Esophagus muscularis mucosa (tissue), 4 donors: Measurements from ENCODE around the gene LAMA1. TPM values are rescaled to one million over a fixed set of nuclear protein-coding genes. Genes with fewer than 3 reads are reported as not detected.

Source experiments
- DNase-seq: peaks from one replicate; pipeline ENCODE4 v3.0.0-alpha.2; 2017; ENCODE audit errors: extremely low spot score
- H3K27ac ChIP-seq, 4 donors: fragments of 200-600 bp; sonication (generic); replicated peaks in 1 of 4; 1 replicate in 3 of 4; 2 replicates in 1 of 4; pipeline ENCODE4 v1.5.1; 2016 to 2019; ENCODE audit warnings: mild to moderate bottlenecking in 1 of 4
- H3K27me3 ChIP-seq, 4 donors: fragments of 200-600 bp; sonication (generic); one replicate each; pipeline versions ENCODE4 v1.5.1 to v1.6.0; 2016 to 2019
- H3K36me3 ChIP-seq, 4 donors: fragments of 200-600 bp; sonication (generic); one replicate each; pipeline ENCODE4 v1.5.1; 2016 to 2019
- H3K4me1 ChIP-seq, 4 donors: fragments of 200-600 bp; sonication (generic); one replicate each; pipeline ENCODE4 v1.5.1; 2016 to 2019
- H3K4me3 ChIP-seq, 4 donors: fragments of 200-600 bp; sonication (generic); 1 replicate in 2 of 4; 2 replicates in 2 of 4; pipeline ENCODE4 v1.5.1; 2016 to 2019; ENCODE audit warnings: mild to moderate bottlenecking in 4 of 4, moderate library complexity in 1 of 4
- H3K9me3 ChIP-seq, 4 donors: fragments of 200-600 bp; sonication (generic); 1 replicate in 3 of 4; 2 replicates in 1 of 4; pipeline ENCODE4 v1.5.1; 2016 to 2019
- EP300 ChIP-seq: sonication (generic); formaldehyde crosslinking; IDR thresholded peaks from one replicate; pipeline ENCODE4 v1.6.1; 2017; ENCODE audit warnings: antibody characterized with exemption
- POLR2A ChIP-seq: fragments of 450-650 bp; IDR thresholded peaks from one replicate; pipeline ENCODE4 v1.6.1; 2017; ENCODE audit warnings: antibody characterized with exemption, moderate library complexity, mild to moderate bottlenecking, low read depth
- POLR2AphosphoS5 ChIP-seq, 2 donors: sonication (generic); formaldehyde crosslinking; IDR thresholded peaks; one replicate each; pipeline ENCODE4 v1.6.1; 2017; ENCODE audit warnings: antibody characterized with exemption in 2 of 2
- WGBS: methylation state at CpG from one replicate; pipeline ENCODE4 v1.1.5; 2018; 5-methylcytosine and 5-hydroxymethylcytosine counted together
- intact Hi-C: fragments of 100-400 bp; cut with DNase I; formaldehyde crosslinking; loops from one replicate; pipeline ENCODE4 v1.15.1; 2023
- total RNA-seq, 4 donors: library from RNA; depleted of rRNA; stranded (reverse); fragments of >200 nt; gene quantifications; one replicate each; pipeline versions ENCODE4 v1.1.0 to v1.2.1, GENCODE V29; 2016
- TF ChIP-seq, protein P1 (sequence below), 3 experiments: fragments of 200-600 bp in 2 of 3; fragments of 450-650 bp in 1 of 3; sonication (generic) in 2 of 3; IDR thresholded peaks; one replicate each; pipeline ENCODE4 v1.5.1; 2017 to 2019; ENCODE audit warnings: antibody characterized with exemption in 3 of 3, mild to moderate bottlenecking in 2 of 3, moderate library complexity in 1 of 3

The LAMA1 gene
- total RNA-seq, 4 donors from 2014 or later = 0.17 to 0.69 (median 0.37) TPM

DNA sequence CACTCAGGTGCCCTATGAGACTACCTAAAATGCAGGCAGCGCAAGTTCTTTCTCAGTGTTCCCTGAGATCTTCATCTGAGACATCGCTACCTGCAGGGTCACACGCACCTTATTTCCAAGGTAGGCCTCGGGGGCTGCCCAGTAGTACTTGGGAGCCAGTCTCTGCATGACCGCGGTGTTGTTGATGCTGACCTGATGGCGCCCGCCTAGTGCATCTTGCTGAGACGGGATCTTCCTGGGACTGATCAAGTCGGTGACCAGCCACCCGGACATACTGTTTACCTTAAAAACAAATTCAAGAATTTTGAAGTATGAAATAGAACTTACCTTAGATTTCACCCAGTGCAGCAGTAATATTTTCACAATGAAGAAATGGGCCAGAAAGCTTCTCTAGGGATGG, 80.1 kb downstream of the LAMA1 start:
- Histone ChIP-seq H3K4me1 (peaks cover 0 to 13% (median 9%) of the 10 kb centered on the region in 4 donors), H3K9me3 (no peaks in the 10 kb centered on the region), H3K27ac (no peak overlapping the region), H3K36me3 (no peaks in the 10 kb centered on the region), H3K4me3 (no peak overlapping the region), H3K27me3 (no peaks in the 10 kb centered on the region)
- WGBS = 96% methylated on average over 11 of the region's 11 CpGs
- intact Hi-C loops = no loop called here
- no peak for TF ChIP-seq POLR2A
- TF ChIP-seq, protein P1, sequence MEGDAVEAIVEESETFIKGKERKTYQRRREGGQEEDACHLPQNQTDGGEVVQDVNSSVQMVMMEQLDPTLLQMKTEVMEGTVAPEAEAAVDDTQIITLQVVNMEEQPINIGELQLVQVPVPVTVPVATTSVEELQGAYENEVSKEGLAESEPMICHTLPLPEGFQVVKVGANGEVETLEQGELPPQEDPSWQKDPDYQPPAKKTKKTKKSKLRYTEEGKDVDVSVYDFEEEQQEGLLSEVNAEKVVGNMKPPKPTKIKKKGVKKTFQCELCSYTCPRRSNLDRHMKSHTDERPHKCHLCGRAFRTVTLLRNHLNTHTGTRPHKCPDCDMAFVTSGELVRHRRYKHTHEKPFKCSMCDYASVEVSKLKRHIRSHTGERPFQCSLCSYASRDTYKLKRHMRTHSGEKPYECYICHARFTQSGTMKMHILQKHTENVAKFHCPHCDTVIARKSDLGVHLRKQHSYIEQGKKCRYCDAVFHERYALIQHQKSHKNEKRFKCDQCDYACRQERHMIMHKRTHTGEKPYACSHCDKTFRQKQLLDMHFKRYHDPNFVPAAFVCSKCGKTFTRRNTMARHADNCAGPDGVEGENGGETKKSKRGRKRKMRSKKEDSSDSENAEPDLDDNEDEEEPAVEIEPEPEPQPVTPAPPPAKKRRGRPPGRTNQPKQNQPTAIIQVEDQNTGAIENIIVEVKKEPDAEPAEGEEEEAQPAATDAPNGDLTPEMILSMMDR (IDR thresholded peaks at IDR 0.05) = no peak
- no peak for TF ChIP-seq POLR2AphosphoS5 (IDR thresholded peaks at IDR 0.05)
- TF ChIP-seq EP300 = no peak
- no peak for DNase-seq

DNA sequence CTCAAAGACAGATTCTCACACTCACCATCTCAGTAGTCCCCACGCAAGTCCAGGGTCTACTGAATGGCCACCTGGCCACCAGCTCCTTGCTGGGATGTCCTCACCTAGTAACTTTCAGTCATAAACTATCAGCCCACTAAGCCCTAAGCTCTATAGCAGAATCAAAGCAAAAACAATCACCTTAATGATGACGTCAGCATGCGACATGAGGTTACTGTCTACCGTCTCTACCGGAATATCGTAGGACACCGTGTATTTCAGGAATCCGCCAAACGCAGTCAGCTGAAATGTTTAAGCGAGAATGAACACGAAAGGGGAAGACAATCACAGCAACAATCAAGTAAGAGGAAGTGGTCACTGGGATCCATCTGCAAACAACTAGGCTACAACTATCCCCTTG, 81.8 kb downstream of the LAMA1 start:
- no peak for TF ChIP-seq POLR2A
- TF ChIP-seq POLR2AphosphoS5 (IDR thresholded peaks at IDR 0.05) = no peak
- TF ChIP-seq EP300 = no peak
- TF ChIP-seq, protein P1 (IDR thresholded peaks at IDR 0.05) = no peak
- H3K27me3 ChIP-seq = no peaks in the 10 kb centered on the region
- 94% methylated on average over 11 of the region's 11 CpGs for WGBS
- H3K36me3 ChIP-seq = no peaks in the 10 kb centered on the region
- H3K4me1 ChIP-seq = peaks cover 0 to 13% (median 9%) of the 10 kb centered on the region in 4 donors
- no peaks in the 10 kb centered on the region for H3K9me3 ChIP-seq
- intact Hi-C loops = no loop called here
- no peak overlapping the region for H3K4me3 ChIP-seq
- no peak for DNase-seq
- H3K27ac ChIP-seq = no peak overlapping the region

DNA sequence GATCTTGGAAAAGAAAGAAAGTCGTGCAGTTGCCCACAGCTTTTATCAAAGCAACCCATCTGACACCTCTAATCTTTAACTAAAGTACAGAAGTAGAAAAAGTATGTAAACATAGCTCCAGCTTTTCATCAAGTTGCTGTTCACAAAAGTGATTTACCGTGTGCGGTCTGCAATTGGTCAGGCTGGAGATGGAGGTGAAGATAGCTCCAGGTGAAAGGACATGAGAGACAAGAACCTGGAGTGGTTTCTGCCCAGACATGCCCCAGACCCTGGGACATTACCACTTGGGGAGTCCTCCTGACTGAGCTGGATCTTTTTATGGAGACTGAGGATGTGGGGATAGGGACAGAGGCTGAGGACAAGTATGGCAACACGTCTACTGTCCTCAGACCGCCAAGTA, 82.7 kb downstream of the LAMA1 start:
- 81% methylated on average over 5 of the region's 5 CpGs for WGBS
- intact Hi-C loops = no loop called here
- TF ChIP-seq EP300 (no peak), POLR2A (no peak), POLR2AphosphoS5 (IDR thresholded peaks at IDR 0.05) (no peak)
- TF ChIP-seq, protein P1 (IDR thresholded peaks at IDR 0.05) = no peak

DNA sequence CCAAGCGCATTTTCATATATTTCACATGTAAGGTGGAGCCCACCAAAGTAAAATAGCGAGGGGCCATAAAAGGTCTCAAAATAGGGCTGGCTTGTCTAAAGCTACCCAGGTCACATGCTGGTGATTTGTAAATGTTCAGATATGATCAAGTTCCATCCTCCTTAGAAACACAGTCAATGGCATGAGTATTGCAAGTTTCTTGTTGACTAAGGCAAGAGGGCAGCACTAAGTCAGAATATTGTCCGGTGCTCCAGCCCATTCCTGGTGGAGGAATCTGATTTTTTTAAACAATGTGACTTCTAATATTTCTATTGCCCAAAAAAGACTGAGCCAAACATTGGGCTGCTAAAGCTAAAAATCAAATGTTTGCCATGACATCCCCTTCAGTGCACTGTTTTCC, 85.1 kb downstream of the LAMA1 start:
- Histone ChIP-seq H3K4me1 (no peaks in the 10 kb centered on the region), H3K36me3 (no peaks in the 10 kb centered on the region), H3K27ac (no peak overlapping the region), H3K9me3 (no peaks in the 10 kb centered on the region), H3K4me3 (no peak overlapping the region), H3K27me3 (no peaks in the 10 kb centered on the region)
- TF ChIP-seq EP300 = no peak
- TF ChIP-seq POLR2A = no peak
- TF ChIP-seq, protein P1 (IDR thresholded peaks at IDR 0.05) = no peak
- no peak for TF ChIP-seq POLR2AphosphoS5 (IDR thresholded peaks at IDR 0.05)
- no peak for DNase-seq
- intact Hi-C loops = no loop called here
- 97% methylated on average over 3 of the region's 3 CpGs for WGBS

More for the DNA sequence above, 82.7 kb downstream of the LAMA1 start:
- Histone ChIP-seq H3K4me1 (peaks cover 0 to 13% (median 9%) of the 10 kb centered on the region in 4 donors), H3K27ac (no peak overlapping the region), H3K27me3 (no peaks in the 10 kb centered on the region), H3K4me3 (no peak overlapping the region), H3K9me3 (no peaks in the 10 kb centered on the region), H3K36me3 (no peaks in the 10 kb centered on the region)
- DNase-seq = no peak

DNA sequence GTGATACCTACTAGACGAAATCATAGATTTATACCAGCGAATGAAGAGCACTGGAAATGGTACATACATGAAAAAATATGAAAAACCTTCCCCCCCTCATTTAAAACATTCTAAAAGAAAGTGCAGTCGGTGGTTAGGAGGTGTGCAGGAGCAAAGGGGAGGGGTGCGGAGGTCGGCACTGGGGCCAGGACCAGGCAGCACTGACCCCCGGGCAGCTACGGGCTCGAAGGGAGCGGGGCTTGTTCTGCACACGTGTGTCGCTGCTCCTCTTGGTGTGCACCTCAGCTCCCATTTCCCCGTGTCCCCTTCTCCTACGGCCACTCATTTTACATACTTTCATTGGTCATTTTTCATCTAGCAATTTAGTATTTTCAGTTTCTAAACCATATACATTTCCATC, 89.0 kb downstream of the LAMA1 start:
- DNase-seq = no peak
- WGBS = 89% methylated on average over 13 of the region's 13 CpGs
- TF ChIP-seq POLR2A = no peak
- TF ChIP-seq, protein P1 (IDR thresholded peaks at IDR 0.05) = no peak
- no peak for TF ChIP-seq EP300
- Histone ChIP-seq H3K36me3 (no peaks in the 10 kb centered on the region), H3K27me3 (peaks cover 0 to 13% (median 0%) of the 10 kb centered on the region in 4 donors), H3K9me3 (no peaks in the 10 kb centered on the region), H3K27ac (no peak overlapping the region), H3K4me1 (no peaks in the 10 kb centered on the region), H3K4me3 (no peak overlapping the region)
- intact Hi-C loops = no loop called here
